PC-9 (cell line): ENCODE data around the gene ACTBL2.

Experiments
- CTCF ChIP-seq: fragments of 200-600 bp; sonication (generic); conservative IDR thresholded peaks from 2 replicates; pipeline ENCODE4 v1.6.1; 2017; ENCODE audit warnings: mixed run types, antibody characterized with exemption, mild to moderate bottlenecking, moderate library complexity
- EZH2 ChIP-seq: fragments of 200-600 bp; sonication (generic); IDR thresholded peaks from 2 replicates; pipeline ENCODE4 v1.8.0; 2017; ENCODE audit warnings: antibody characterized with exemption, low read depth

- TF ChIP-seq CTCF (no peak), EZH2 (no peak)
Observed at GRCh38 chr5:57454896-57455295, 27.7 kb downstream of the ACTBL2 start.
